ENCODE results near the gene NUDT14.

The NUDT14 gene

GRCh38 chr14:105124823-105125222 is 56.3 kb downstream of the NUDT14 start:
- no peak for DNase-seq

GRCh38 chr14:105123981-105124765 is 56.9 kb downstream of the NUDT14 start:
- no peak for DNase-seq

- DNase-seq, result no peak
Measured at GRCh38 chr14:105123064-105123665, 57.9 kb downstream of the NUDT14 start.

All from NCI-H345 (cell line).